ENCODE results near the gene ZP2.

ZP2 gene

GRCh38 chr16:21184834-21185233, 26.5 kb downstream of the ZP2 start:
- TF ChIP-seq TEAD4 (IDR thresholded peaks at IDR 0.05) (no peak), FOXM1 (IDR thresholded peaks at IDR 0.05; ENCODE audit: borderline replicate concordance, low read depth) (no peak), EP300 (IDR thresholded peaks at IDR 0.05; ENCODE audit: borderline replicate concordance) (no peak), EGR1 (IDR thresholded peaks at IDR 0.05) (no peak), MAX (IDR thresholded peaks at IDR 0.05) (no peak), TAF1 (IDR thresholded peaks at IDR 0.05; ENCODE audit: low read depth) (no peak), CEBPB (IDR thresholded peaks at IDR 0.05) (no peak), ZBTB7A (IDR thresholded peaks at IDR 0.05; ENCODE audit: low read depth) (no peak), NFIC (IDR thresholded peaks at IDR 0.05) (no peak), REST (IDR thresholded peaks at IDR 0.05; ENCODE audit: low read depth) (no peak)

- TF ChIP-seq REST (IDR thresholded peaks at IDR 0.05; ENCODE audit: low read depth) (no peak), EP300 (IDR thresholded peaks at IDR 0.05; ENCODE audit: borderline replicate concordance) (no peak), RAD21 (IDR thresholded peaks at IDR 0.05; ENCODE audit: low read depth) (no peak), TEAD4 (IDR thresholded peaks at IDR 0.05) (no peak), EGR1 (IDR thresholded peaks at IDR 0.05) (no peak), YY1 (IDR thresholded peaks at IDR 0.05; ENCODE audit: low read depth) (no peak), ZBTB7A (IDR thresholded peaks at IDR 0.05; ENCODE audit: low read depth) (no peak), FOXM1 (IDR thresholded peaks at IDR 0.05; ENCODE audit: borderline replicate concordance, low read depth) (no peak), TCF12 (IDR thresholded peaks at IDR 0.05; ENCODE audit: low read depth) (no peak), TAF1 (IDR thresholded peaks at IDR 0.05; ENCODE audit: low read depth) (no peak)
These were observed 27.4 kb downstream of the ZP2 start for GRCh38 chr16:21183995-21184394.

- no peak for TF ChIP-seq CREB1 (IDR thresholded peaks at IDR 0.05; ENCODE audit: low read depth)
- no peak for TF ChIP-seq TAF1 (IDR thresholded peaks at IDR 0.05; ENCODE audit: low read depth)
- no peak for TF ChIP-seq FOXM1 (IDR thresholded peaks at IDR 0.05; ENCODE audit: borderline replicate concordance, low read depth)
- TF ChIP-seq TCF12 (IDR thresholded peaks at IDR 0.05; ENCODE audit: low read depth), result no peak
- TF ChIP-seq NFIC (IDR thresholded peaks at IDR 0.05), result no peak
- no peak for TF ChIP-seq EGR1 (IDR thresholded peaks at IDR 0.05)
- TF ChIP-seq REST (IDR thresholded peaks at IDR 0.05; ENCODE audit: low read depth), result no peak
- no peak for TF ChIP-seq MAX (IDR thresholded peaks at IDR 0.05)
- no peak for TF ChIP-seq RAD21 (IDR thresholded peaks at IDR 0.05; ENCODE audit: low read depth)
- TF ChIP-seq ZBTB7A (IDR thresholded peaks at IDR 0.05; ENCODE audit: low read depth), result no peak
- TF ChIP-seq USF1 (IDR thresholded peaks at IDR 0.05), result no peak
These were observed 31.4 kb downstream of the ZP2 start for GRCh38 chr16:21179983-21180365.

GRCh38 chr16:21179126-21179982, 32.0 kb downstream of the ZP2 start:
- TF ChIP-seq FOXM1 (IDR thresholded peaks at IDR 0.05; ENCODE audit: borderline replicate concordance, low read depth) (no peak), TEAD4 (IDR thresholded peaks at IDR 0.05) (no peak), YY1 (IDR thresholded peaks at IDR 0.05; ENCODE audit: low read depth) (no peak), CREB1 (IDR thresholded peaks at IDR 0.05; ENCODE audit: low read depth) (no peak), NFIC (IDR thresholded peaks at IDR 0.05) (no peak), MAX (IDR thresholded peaks at IDR 0.05) (no peak), TCF12 (IDR thresholded peaks at IDR 0.05; ENCODE audit: low read depth) (no peak), TAF1 (IDR thresholded peaks at IDR 0.05; ENCODE audit: low read depth) (no peak), REST (IDR thresholded peaks at IDR 0.05; ENCODE audit: low read depth) (no peak), RAD21 (IDR thresholded peaks at IDR 0.05; ENCODE audit: low read depth) (no peak), CEBPB (IDR thresholded peaks at IDR 0.05) (no peak), USF1 (IDR thresholded peaks at IDR 0.05) (no peak), ZBTB7A (IDR thresholded peaks at IDR 0.05; ENCODE audit: low read depth) (no peak), EP300 (IDR thresholded peaks at IDR 0.05; ENCODE audit: borderline replicate concordance) (no peak), EGR1 (IDR thresholded peaks at IDR 0.05) (no peak)
